Measurements from ENCODE around the gene CTNND1. TPM values are rescaled to one million over a fixed set of nuclear protein-coding genes. Genes with fewer than 3 reads are reported as not detected.

The CTNND1 gene
- total RNA-seq, 6 donors from 2014 or later, result 136 to 232 (median 214) TPM

DNA sequence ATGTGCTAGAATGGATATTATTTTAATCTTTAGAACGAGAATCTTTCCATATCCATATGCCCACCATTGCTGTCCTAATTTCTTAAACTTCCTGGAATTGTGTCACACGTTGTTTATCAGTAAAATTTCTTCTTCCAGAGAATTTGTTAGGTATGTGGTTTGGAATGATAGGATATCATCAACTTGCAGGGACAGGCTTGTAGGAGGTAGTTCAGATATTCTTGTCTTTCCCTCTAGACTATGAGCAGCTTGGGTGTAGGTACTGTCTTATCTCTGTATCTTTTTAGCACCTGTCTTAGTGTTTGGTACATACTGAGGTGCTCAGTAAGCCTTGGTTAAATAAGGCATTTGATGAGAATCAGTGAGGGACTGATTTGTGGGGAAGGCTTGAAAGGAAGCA lies 3.4 kb downstream of the CTNND1 start:
- no peaks in the 10 kb centered on the region for H3K27me3 ChIP-seq
- ATAC-seq (ENCODE audit: low FRiP score in 2 of 2), result no peak
- WGBS, 2 donors, result 14 to 32% methylated on average over 2 of the region's 2 CpGs

DNA sequence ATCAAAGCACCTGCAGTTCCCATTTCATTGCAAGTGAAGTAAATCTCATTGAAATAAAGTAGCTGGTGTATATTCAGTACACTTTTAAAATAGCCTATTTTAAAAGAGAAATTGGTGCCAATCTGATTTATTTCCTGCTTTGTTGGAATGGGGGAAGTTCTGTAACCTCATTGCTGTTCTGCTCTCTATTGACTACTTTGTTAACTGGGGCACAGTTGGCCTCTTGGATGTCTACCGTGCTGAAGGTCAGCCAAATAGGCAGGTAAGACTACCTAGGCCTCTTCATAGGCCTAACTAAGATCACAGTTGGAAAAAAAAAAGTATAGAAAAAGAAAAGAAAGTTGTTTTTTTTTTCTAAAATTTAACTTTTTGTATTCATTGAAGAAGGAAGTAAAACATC lies 9.2 kb downstream of the CTNND1 start:
- Histone ChIP-seq H3K4me1 (peaks cover 63 to 84% (median 79%) of the 10 kb centered on the region in 4 donors), H3K9me3 (no peaks in the 10 kb centered on the region), H3K27ac (peak overlapping the region in 2 of 4 donors; percentile 2 to 43), H3K27me3 (no peaks in the 10 kb centered on the region), H3K4me3 (no peak overlapping the region), H3K36me3 (no peaks in the 10 kb centered on the region)
- DNase-seq, result no peak
- WGBS, 2 donors, result 20 to 25% methylated on average over 1 of the region's 1 CpG
- ATAC-seq (ENCODE audit: low FRiP score in 2 of 2), result no peak
- TF ChIP-seq POLR2A (IDR thresholded peaks at IDR 0.05) (no peak), POLR2AphosphoS5 (IDR thresholded peaks at IDR 0.05) (no peak), EP300 (IDR thresholded peaks at IDR 0.05) (no peak)
- TF ChIP-seq, protein P1, sequence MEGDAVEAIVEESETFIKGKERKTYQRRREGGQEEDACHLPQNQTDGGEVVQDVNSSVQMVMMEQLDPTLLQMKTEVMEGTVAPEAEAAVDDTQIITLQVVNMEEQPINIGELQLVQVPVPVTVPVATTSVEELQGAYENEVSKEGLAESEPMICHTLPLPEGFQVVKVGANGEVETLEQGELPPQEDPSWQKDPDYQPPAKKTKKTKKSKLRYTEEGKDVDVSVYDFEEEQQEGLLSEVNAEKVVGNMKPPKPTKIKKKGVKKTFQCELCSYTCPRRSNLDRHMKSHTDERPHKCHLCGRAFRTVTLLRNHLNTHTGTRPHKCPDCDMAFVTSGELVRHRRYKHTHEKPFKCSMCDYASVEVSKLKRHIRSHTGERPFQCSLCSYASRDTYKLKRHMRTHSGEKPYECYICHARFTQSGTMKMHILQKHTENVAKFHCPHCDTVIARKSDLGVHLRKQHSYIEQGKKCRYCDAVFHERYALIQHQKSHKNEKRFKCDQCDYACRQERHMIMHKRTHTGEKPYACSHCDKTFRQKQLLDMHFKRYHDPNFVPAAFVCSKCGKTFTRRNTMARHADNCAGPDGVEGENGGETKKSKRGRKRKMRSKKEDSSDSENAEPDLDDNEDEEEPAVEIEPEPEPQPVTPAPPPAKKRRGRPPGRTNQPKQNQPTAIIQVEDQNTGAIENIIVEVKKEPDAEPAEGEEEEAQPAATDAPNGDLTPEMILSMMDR (IDR thresholded peaks at IDR 0.05), result no peak

More for the DNA sequence above, 3.4 kb downstream of the CTNND1 start:
- Histone ChIP-seq H3K9me3 (no peaks in the 10 kb centered on the region), H3K4me3 (peak overlapping the region in 3 of 4 donors; percentile 55 to 75 (median 63)), H3K36me3 (no peaks in the 10 kb centered on the region), H3K4me1 (peaks cover 26 to 53% (median 45%) of the 10 kb centered on the region in 4 donors), H3K27ac (peak overlapping the region; percentile 10 to 92 (median 88))
- TF ChIP-seq, protein P1 (IDR thresholded peaks at IDR 0.05), result no peak
- no peak for DNase-seq

DNA sequence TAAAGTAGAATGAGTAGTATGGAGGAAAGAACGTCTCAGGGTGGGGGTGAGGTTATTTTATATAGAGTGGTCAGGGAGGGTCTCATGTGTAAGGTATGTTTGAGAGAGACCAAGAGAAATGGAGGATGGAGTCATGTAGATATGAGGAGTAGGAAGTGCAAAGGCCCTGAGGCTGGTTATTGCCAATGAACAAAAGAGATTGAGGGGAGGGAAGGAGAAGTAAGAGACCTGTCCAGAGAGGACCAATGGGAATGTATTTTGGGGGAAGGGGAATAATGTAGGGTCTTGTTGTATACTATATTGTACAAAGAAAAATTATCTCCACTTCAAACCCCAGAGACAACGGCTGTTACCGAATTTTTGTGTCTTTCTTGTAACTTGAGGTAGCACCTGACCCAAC lies 9.8 kb downstream of the CTNND1 start:
- Histone ChIP-seq H3K9me3 (no peaks in the 10 kb centered on the region), H3K27ac (peak overlapping the region in 2 of 4 donors; percentile 2 to 43), H3K27me3 (no peaks in the 10 kb centered on the region), H3K4me3 (no peak overlapping the region), H3K4me1 (peaks cover 67 to 84% (median 79%) of the 10 kb centered on the region in 4 donors), H3K36me3 (no peaks in the 10 kb centered on the region)
- DNase-seq, result no peak
- WGBS, 2 donors, result 84 to 86% methylated on average over 3 of the region's 3 CpGs
- no peak for ATAC-seq (ENCODE audit: low FRiP score in 2 of 2)
- no peak for TF ChIP-seq POLR2AphosphoS5 (IDR thresholded peaks at IDR 0.05)
- no peak for TF ChIP-seq EP300 (IDR thresholded peaks at IDR 0.05)
- TF ChIP-seq, protein P1 (IDR thresholded peaks at IDR 0.05), result no peak
- TF ChIP-seq POLR2A (IDR thresholded peaks at IDR 0.05), result no peak

DNA sequence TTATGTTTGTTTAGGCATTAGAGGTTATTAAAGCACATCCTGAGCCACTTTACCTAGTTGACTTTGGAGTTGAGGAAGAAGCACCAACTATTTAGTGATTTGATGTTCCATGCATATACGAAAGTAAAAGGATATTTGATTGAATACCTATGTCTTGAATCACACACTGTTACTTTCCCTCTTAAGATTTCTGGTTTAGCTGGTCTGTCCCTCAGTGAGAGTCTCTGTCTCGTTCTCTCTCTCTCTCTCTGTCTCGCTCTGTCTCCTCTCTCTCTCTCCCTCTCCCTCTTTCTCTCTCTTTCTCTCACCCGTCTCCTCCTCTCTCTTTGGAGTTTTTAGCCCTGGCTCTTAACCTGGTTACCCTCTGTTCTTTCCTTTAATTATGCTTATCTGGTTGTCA lies 11.0 kb downstream of the CTNND1 start:
- Histone ChIP-seq H3K4me3 (no peak overlapping the region), H3K27ac (peak overlapping the region; percentile 31 to 93 (median 64)), H3K36me3 (no peaks in the 10 kb centered on the region), H3K9me3 (no peaks in the 10 kb centered on the region), H3K4me1 (peaks cover 78 to 90% (median 82%) of the 10 kb centered on the region in 4 donors), H3K27me3 (no peaks in the 10 kb centered on the region)
- TF ChIP-seq EP300 (IDR thresholded peaks at IDR 0.05) (no peak), POLR2A (IDR thresholded peaks at IDR 0.05) (no peak), POLR2AphosphoS5 (IDR thresholded peaks at IDR 0.05) (no peak)
- TF ChIP-seq, protein P1 (IDR thresholded peaks at IDR 0.05), result no peak
- ATAC-seq (ENCODE audit: low FRiP score in 2 of 2) (no peak), DNase-seq (no peak)
- 58 to 59% methylated on average over 4 of the region's 4 CpGs for WGBS, 2 donors

DNA sequence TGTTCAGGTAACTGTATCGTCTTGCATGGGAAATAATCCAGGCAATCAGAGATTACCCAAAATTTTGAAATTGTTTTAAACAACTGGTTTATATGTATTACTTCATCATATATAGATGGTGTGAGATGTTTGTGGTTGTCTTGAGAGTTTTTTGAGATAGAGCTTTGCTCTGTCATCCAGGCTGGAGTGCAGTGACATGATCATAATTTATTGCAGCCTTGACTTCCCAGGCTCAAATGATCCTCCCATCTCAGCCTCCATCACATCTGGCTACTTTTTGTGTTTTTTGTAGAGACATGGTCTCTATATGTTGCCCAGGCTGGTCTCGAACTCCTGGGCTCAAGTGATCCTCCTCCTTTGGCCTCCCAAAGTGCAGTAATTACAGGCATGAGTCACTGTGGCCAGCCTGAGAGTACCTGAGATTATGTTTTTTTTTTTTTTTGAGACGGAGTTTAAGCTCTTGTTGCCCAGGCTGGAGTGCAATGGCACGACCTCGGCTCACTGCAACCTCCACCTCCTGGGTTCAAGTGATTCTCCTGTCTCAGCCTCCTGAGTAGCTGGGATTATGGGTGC lies 11.5 kb downstream of the CTNND1 start:
- 47 to 68% methylated on average over 5 of the region's 5 CpGs for WGBS, 2 donors
- peak overlapping the region; percentile 31 to 93 (median 64) for H3K27ac ChIP-seq
- no peaks in the 10 kb centered on the region for H3K36me3 ChIP-seq
- no peaks in the 10 kb centered on the region for H3K27me3 ChIP-seq
- no peak overlapping the region for H3K4me3 ChIP-seq
- no peaks in the 10 kb centered on the region for H3K9me3 ChIP-seq
- no peak for ATAC-seq (ENCODE audit: low FRiP score in 2 of 2)
- DNase-seq, result no peak
- peaks cover 78 to 92% (median 87%) of the 10 kb centered on the region in 4 donors for H3K4me1 ChIP-seq
- TF ChIP-seq EP300 (IDR thresholded peaks at IDR 0.05) (no peak), POLR2A (IDR thresholded peaks at IDR 0.05) (no peak), POLR2AphosphoS5 (IDR thresholded peaks at IDR 0.05) (no peak)
- TF ChIP-seq, protein P1 (IDR thresholded peaks at IDR 0.05), result no peak
